Spleen (tissue), 11 donors: ENCODE data around the gene THBS1. TPM values are rescaled to one million over a fixed set of nuclear protein-coding genes. Genes with fewer than 3 reads are reported as not detected.

Experiments used
- DNase-seq: peaks from one replicate; pipeline ENCODE4 v3.0.0-alpha.2; 2020
- H3K27ac ChIP-seq, 8 donors: fragments of 200-600 bp; sonication (generic) in 7 of 8; 1 replicate in 4 of 8; 2 replicates in 4 of 8; pipeline versions ENCODE4 v1.5.0 to v1.8.0; 2016 to 2021; ENCODE audit warnings: inconsistent platforms in 4 of 8, mild to moderate bottlenecking in 4 of 8, moderate library complexity in 1 of 8
- H3K27me3 ChIP-seq, 7 donors: fragments of 200-600 bp; sonication (generic) in 6 of 7; replicated peaks in 1 of 7; 1 replicate in 4 of 7; 2 replicates in 3 of 7; pipeline versions ENCODE4 v1.5.0 to v1.8.0; 2016 to 2021; ENCODE audit warnings: inconsistent platforms in 3 of 7, mild to moderate bottlenecking in 1 of 7
- H3K36me3 ChIP-seq, 6 donors: fragments of 200-600 bp; sonication (generic) in 5 of 6; 1 replicate in 4 of 6; 2 replicates in 2 of 6; pipeline versions ENCODE4 v1.5.0 to v1.8.0; 2016 to 2021; ENCODE audit warnings: inconsistent platforms in 2 of 6
- H3K4me1 ChIP-seq, 6 donors: fragments of 200-600 bp; sonication (generic) in 5 of 6; 1 replicate in 3 of 6; 2 replicates in 3 of 6; pipeline versions ENCODE4 v1.5.0 to v1.8.0; 2016 to 2021; ENCODE audit warnings: inconsistent platforms in 3 of 6
- H3K4me3 ChIP-seq, 8 donors: fragments of 200-600 bp; sonication (generic) in 7 of 8; 1 replicate in 4 of 8; 2 replicates in 4 of 8; pipeline versions ENCODE4 v1.5.0 to v1.8.0; 2016 to 2021; ENCODE audit warnings: inconsistent platforms in 4 of 8, mild to moderate bottlenecking in 4 of 8, moderate library complexity in 2 of 8
- H3K9me3 ChIP-seq, 8 donors: fragments of 200-600 bp; sonication (generic) in 7 of 8; 1 replicate in 4 of 8; 2 replicates in 4 of 8; pipeline versions ENCODE4 v1.5.0 to v1.8.0; 2016 to 2021; ENCODE audit warnings: inconsistent platforms in 4 of 8
- POLR2A ChIP-seq, 3 donors: fragments of 450-650 bp; IDR thresholded peaks; one replicate each; pipeline ENCODE4 v1.5.1; 2017; ENCODE audit warnings: antibody characterized with exemption in 3 of 3, mild to moderate bottlenecking in 1 of 3
- POLR2AphosphoS5 ChIP-seq, 3 donors: sonication (generic); formaldehyde crosslinking; IDR thresholded peaks; one replicate each; pipeline ENCODE4 v1.5.1; 2017; ENCODE audit warnings: antibody characterized with exemption in 3 of 3
- WGBS, 5 donors: extraction: QIAGEN DNeasy Blood & Tissue Kit in 3 of 5; methylation state at CpG; one replicate each; pipeline versions ENCODE4 v1.1.5 to v1.1.7; 2013 to 2018; 5-methylcytosine and 5-hydroxymethylcytosine counted together
- intact Hi-C: fragments of 100-400 bp; cut with DNase I; formaldehyde crosslinking; loops from one replicate; pipeline ENCODE4 v1.15.0; 2023; ENCODE audit warnings: low total_unique reads
- polyA plus RNA-seq, 3 donors: library from polyadenylated mRNA; stranded (reverse); fragments of 200-250 nt; gene quantifications; one replicate each; pipeline ENCODE4 v1.2.1, GENCODE V29; 2013
- total RNA-seq, 7 donors: library from RNA; depleted of rRNA in 3 of 7; stranded (reverse); fragments of >200 nt in 3 of 7; fragmentation: NEBNext Ultra II Directional in 4 of 7; extraction: Animal tissue kit (Norgen Biotek cat#: 25700) in 4 of 7; gene quantifications; one replicate each; pipeline versions ENCODE4 v1.1.0 to v1.2.1, GENCODE V29; 2016 to 2021
- TF ChIP-seq, protein P1 (sequence below), 11 experiments: fragments of 200-600 bp in 7 of 11; fragments of 450-650 bp in 4 of 11; sonication (generic) in 4 of 11; IDR thresholded peaks in 8 of 11; conservative IDR thresholded peaks in 3 of 11; 1 replicate in 7 of 11; 2 replicates in 4 of 11; pipeline versions ENCODE4 v1.4.0 to v1.8.0; 2016 to 2021; ENCODE audit warnings: antibody characterized with exemption in 11 of 11, inconsistent platforms in 4 of 11, mild to moderate bottlenecking in 1 of 11
- donor health status: healthy with polysubstance abuse.
- donor health status: DM: no; HTN: no; CAD: no; lungs with moderate emphysema.
- donor health status: DM: no; HTN: no; CAD: no.
- donor health status: Bipolar disorder and iron deficiency.
- donor health status: healthy.
- donor health status: DM: no; HTN: no; CAD: no.
- donor health status: DM: yes; HTN: yes; CAD: no.

THBS1 gene
- total and polyA plus RNA-seq, 10 donors: 8.4 to 1,022 (median 271) TPM

DNA sequence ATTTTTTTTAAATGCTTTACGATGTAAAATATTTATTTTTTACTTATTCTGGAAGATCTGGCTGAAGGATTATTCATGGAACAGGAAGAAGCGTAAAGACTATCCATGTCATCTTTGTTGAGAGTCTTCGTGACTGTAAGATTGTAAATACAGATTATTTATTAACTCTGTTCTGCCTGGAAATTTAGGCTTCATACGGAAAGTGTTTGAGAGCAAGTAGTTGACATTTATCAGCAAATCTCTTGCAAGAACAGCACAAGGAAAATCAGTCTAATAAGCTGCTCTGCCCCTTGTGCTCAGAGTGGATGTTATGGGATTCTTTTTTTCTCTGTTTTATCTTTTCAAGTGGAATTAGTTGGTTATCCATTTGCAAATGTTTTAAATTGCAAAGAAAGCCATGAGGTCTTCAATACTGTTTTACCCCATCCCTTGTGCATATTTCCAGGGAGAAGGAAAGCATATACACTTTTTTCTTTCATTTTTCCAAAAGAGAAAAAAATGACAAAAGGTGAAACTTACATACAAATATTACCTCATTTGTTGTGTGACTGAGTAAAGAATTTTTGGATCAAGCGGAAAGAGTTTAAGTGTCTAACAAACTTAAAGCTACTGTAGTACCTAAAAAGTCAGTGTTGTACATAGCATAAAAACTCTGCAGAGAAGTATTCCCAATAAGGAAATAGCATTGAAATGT is 15.6 kb downstream of the THBS1 start:
- WGBS, 5 donors: 80 to 91% (median 88%) methylated on average over 5 of the region's 5 CpGs
- no peak overlapping the region for H3K27ac ChIP-seq
- intact Hi-C loops: loop anchor here (10.0 kb wide), 1 partner anchor 68 kb away; no protein-coding TSS in a partner anchor
- no peak for DNase-seq
- no peak for TF ChIP-seq POLR2AphosphoS5 (IDR thresholded peaks at IDR 0.05)
- peak in 1 of 3 donors; percentile 3 for TF ChIP-seq POLR2A (IDR thresholded peaks at IDR 0.05)
- H3K36me3 ChIP-seq: peaks cover 0 to 52% (median 2%) of the 10 kb centered on the region in 6 donors
- H3K4me1 ChIP-seq: peaks cover 0 to 13% (median 0%) of the 10 kb centered on the region in 6 donors
- no peaks in the 10 kb centered on the region for H3K9me3 ChIP-seq
- H3K27me3 ChIP-seq: no peaks in the 10 kb centered on the region
- H3K4me3 ChIP-seq: no peak overlapping the region

- no peak overlapping the region for H3K27ac ChIP-seq
- peaks cover 0 to 44% (median 2%) of the 10 kb centered on the region in 6 donors for H3K36me3 ChIP-seq
- H3K4me3 ChIP-seq: no peak overlapping the region
- intact Hi-C loops: loop anchor here (10.0 kb wide), 1 partner anchor 67 kb away; no protein-coding TSS in a partner anchor
- H3K9me3 ChIP-seq: no peaks in the 10 kb centered on the region
- TF ChIP-seq POLR2AphosphoS5 (IDR thresholded peaks at IDR 0.05) (no peak), POLR2A (IDR thresholded peaks at IDR 0.05) (no peak)
- TF ChIP-seq, protein P1, sequence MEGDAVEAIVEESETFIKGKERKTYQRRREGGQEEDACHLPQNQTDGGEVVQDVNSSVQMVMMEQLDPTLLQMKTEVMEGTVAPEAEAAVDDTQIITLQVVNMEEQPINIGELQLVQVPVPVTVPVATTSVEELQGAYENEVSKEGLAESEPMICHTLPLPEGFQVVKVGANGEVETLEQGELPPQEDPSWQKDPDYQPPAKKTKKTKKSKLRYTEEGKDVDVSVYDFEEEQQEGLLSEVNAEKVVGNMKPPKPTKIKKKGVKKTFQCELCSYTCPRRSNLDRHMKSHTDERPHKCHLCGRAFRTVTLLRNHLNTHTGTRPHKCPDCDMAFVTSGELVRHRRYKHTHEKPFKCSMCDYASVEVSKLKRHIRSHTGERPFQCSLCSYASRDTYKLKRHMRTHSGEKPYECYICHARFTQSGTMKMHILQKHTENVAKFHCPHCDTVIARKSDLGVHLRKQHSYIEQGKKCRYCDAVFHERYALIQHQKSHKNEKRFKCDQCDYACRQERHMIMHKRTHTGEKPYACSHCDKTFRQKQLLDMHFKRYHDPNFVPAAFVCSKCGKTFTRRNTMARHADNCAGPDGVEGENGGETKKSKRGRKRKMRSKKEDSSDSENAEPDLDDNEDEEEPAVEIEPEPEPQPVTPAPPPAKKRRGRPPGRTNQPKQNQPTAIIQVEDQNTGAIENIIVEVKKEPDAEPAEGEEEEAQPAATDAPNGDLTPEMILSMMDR (IDR thresholded peaks at IDR 0.05 in 8 of 11, conservative IDR thresholded peaks at IDR 0.05 in 3 of 11): no peak
- whole genome bisulfite sequencing, 5 donors: 90 to 98% (median 95%) methylated on average over 2 of the region's 2 CpGs
- no peak for DNase-seq
- peaks cover 0 to 13% (median 0%) of the 10 kb centered on the region in 6 donors for H3K4me1 ChIP-seq
- H3K27me3 ChIP-seq: no peaks in the 10 kb centered on the region
Observed at GRCh38 chr15:39597336-39597735, 16.5 kb downstream of the THBS1 start.

GRCh38 chr15:39597751-39598185 is 16.9 kb downstream of the THBS1 start:
- Histone ChIP-seq H3K9me3 (no peaks in the 10 kb centered on the region), H3K36me3 (peaks cover 0 to 40% (median 2%) of the 10 kb centered on the region in 6 donors), H3K27me3 (no peaks in the 10 kb centered on the region), H3K4me1 (peaks cover 0 to 13% (median 0%) of the 10 kb centered on the region in 6 donors), H3K4me3 (no peak overlapping the region), H3K27ac (no peak overlapping the region)
- TF ChIP-seq POLR2AphosphoS5 (IDR thresholded peaks at IDR 0.05): peak in 1 of 3 donors; percentile 97
- TF ChIP-seq, protein P1 (IDR thresholded peaks at IDR 0.05 in 8 of 11, conservative IDR thresholded peaks at IDR 0.05 in 3 of 11): no peak
- 91 to 96% (median 94%) methylated on average over 6 of the region's 6 CpGs for WGBS, 5 donors
- intact Hi-C loops: loop anchor here (10.0 kb wide), 1 partner anchor 67 kb away; no protein-coding TSS in a partner anchor
- DNase-seq: no peak

DNA sequence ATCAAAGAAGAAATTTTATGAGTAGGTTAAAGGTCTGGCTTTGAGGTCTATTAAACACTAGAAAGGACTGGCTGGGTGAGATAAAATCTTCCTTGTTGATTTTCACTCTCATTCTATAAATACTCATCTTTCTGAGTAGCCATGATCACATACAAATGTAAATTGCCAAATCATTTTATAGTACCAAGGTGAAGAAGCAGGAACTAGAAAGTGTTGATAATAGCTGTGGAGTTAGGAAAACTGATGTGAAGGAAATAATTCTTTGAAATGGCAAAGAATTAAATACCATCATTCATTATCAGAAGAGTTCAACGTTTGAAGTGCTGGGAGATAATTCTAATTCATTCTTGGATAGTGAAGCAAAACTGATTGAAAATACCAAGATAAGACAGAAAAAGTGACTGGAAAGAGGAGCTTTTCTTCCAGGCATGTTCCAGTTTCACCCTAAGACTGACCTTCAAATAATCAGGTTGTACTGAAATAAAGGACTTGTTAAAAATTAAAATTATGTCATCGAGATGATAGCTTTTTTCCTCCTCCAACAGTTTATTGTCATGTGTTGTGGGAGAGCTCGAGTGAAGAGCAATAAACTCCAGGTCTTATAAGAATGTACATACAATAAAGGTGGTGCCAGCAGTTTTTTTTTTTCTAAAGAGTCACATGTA is 17.4 kb downstream of the THBS1 start:
- no peaks in the 10 kb centered on the region for H3K27me3 ChIP-seq
- H3K36me3 ChIP-seq: peaks cover 0 to 34% (median 2%) of the 10 kb centered on the region in 6 donors
- H3K4me1 ChIP-seq: peaks cover 0 to 13% (median 0%) of the 10 kb centered on the region in 6 donors
- H3K27ac ChIP-seq: no peak overlapping the region
- no peak overlapping the region for H3K4me3 ChIP-seq
- intact Hi-C loops: loop anchor here (10.0 kb wide), 1 partner anchor 66 kb away; no protein-coding TSS in a partner anchor
- H3K9me3 ChIP-seq: no peaks in the 10 kb centered on the region
- TF ChIP-seq, protein P1 (IDR thresholded peaks at IDR 0.05 in 8 of 11, conservative IDR thresholded peaks at IDR 0.05 in 3 of 11): no peak
- TF ChIP-seq POLR2A (IDR thresholded peaks at IDR 0.05): peak in 1 of 3 donors; percentile 48
- WGBS, 5 donors: 59 to 83% (median 72%) methylated on average over 3 of the region's 3 CpGs
- no peak for DNase-seq
